ENCODE data around the gene GNPTG. TPM values are rescaled to one million over a fixed set of nuclear protein-coding genes. Genes with fewer than 3 reads are reported as not detected.

Gene GNPTG
- total and polyA plus RNA-seq, 4 donors, result 33.7 to 74.1 (median 50.2) TPM

GRCh38 chr16:1398351-1398750, 46.6 kb downstream of the GNPTG start:
- no peak for DNase-seq
- no peaks in the 10 kb centered on the region for H3K9me3 ChIP-seq (ENCODE audit: control insufficient read depth, low read length)
- no peaks in the 10 kb centered on the region for H3K4me1 ChIP-seq (ENCODE audit: control insufficient read depth in 1 of 2, insufficient read depth in 2 of 2, low read length in 2 of 2)
- intact Hi-C loops (cut with DNase I), result no loop called here
- no peak for ATAC-seq (ENCODE audit: low FRiP score)
- H3K27ac ChIP-seq (ENCODE audit: low read depth in 1 of 2, low read length in 2 of 2), result no peak overlapping the region
- H3K27me3 ChIP-seq (ENCODE audit: control insufficient read depth in 1 of 2, insufficient read depth in 2 of 2, low read length in 1 of 2), result no peaks in the 10 kb centered on the region
- WGBS, 2 donors, result 89 to 90% methylated on average over 9 of the region's 9 CpGs
- no peak overlapping the region for H3K4me3 ChIP-seq (ENCODE audit: low read length in 2 of 2)
- H3K36me3 ChIP-seq (ENCODE audit: control insufficient read depth in 1 of 2, insufficient read depth in 2 of 2, low read length in 1 of 2), result no peaks in the 10 kb centered on the region

- H3K27me3 ChIP-seq (ENCODE audit: control insufficient read depth in 1 of 2, insufficient read depth in 2 of 2, low read length in 1 of 2), result no peaks in the 10 kb centered on the region
- H3K9me3 ChIP-seq (ENCODE audit: control insufficient read depth, low read length), result no peaks in the 10 kb centered on the region
- DNase-seq, result no peak
- H3K36me3 ChIP-seq (ENCODE audit: control insufficient read depth in 1 of 2, insufficient read depth in 2 of 2, low read length in 1 of 2), result no peaks in the 10 kb centered on the region
- WGBS, 2 donors, result 94 to 95% methylated on average over 36 to 38 of the region's 38 CpGs
- intact Hi-C loops (cut with DNase I), result no loop called here
- no peak overlapping the region for H3K4me3 ChIP-seq (ENCODE audit: low read length in 2 of 2)
- no peak overlapping the region for H3K27ac ChIP-seq (ENCODE audit: low read depth in 1 of 2, low read length in 2 of 2)
- H3K4me1 ChIP-seq (ENCODE audit: control insufficient read depth in 1 of 2, insufficient read depth in 2 of 2, low read length in 2 of 2), result no peaks in the 10 kb centered on the region
- no peak for ATAC-seq (ENCODE audit: low FRiP score)
Measured at GRCh38 chr16:1398826-1399581, 47.3 kb downstream of the GNPTG start.

- 89 to 91% methylated on average over 29 of the region's 29 CpGs for WGBS, 2 donors
- intact Hi-C loops (cut with DNase I), result no loop called here
Measured at GRCh38 chr16:1401061-1401757, 49.5 kb downstream of the GNPTG start.

GRCh38 chr16:1401758-1402154, 50.0 kb downstream of the GNPTG start:
- no peaks in the 10 kb centered on the region for H3K9me3 ChIP-seq (ENCODE audit: control insufficient read depth, low read length)
- H3K27me3 ChIP-seq (ENCODE audit: control insufficient read depth in 1 of 2, insufficient read depth in 2 of 2, low read length in 1 of 2), result no peaks in the 10 kb centered on the region
- intact Hi-C loops (cut with DNase I), result no loop called here
- H3K4me3 ChIP-seq (ENCODE audit: low read length in 2 of 2), result no peak overlapping the region
- H3K4me1 ChIP-seq (ENCODE audit: control insufficient read depth in 1 of 2, insufficient read depth in 2 of 2, low read length in 2 of 2), result no peaks in the 10 kb centered on the region
- H3K27ac ChIP-seq (ENCODE audit: low read depth in 1 of 2, low read length in 2 of 2), result no peak overlapping the region
- no peaks in the 10 kb centered on the region for H3K36me3 ChIP-seq (ENCODE audit: control insufficient read depth in 1 of 2, insufficient read depth in 2 of 2, low read length in 1 of 2)
- DNase-seq (no peak), ATAC-seq (ENCODE audit: low FRiP score) (no peak)
- WGBS, 2 donors, result 91 to 94% methylated on average over 13 of the region's 13 CpGs

More at GRCh38 chr16:1401061-1401757, 49.5 kb downstream of the GNPTG start:
- H3K27ac ChIP-seq (ENCODE audit: low read depth in 1 of 2, low read length in 2 of 2), result no peak overlapping the region
- no peaks in the 10 kb centered on the region for H3K4me1 ChIP-seq (ENCODE audit: control insufficient read depth in 1 of 2, insufficient read depth in 2 of 2, low read length in 2 of 2)
- DNase-seq, result no peak
- H3K4me3 ChIP-seq (ENCODE audit: low read length in 2 of 2), result no peak overlapping the region
- H3K27me3 ChIP-seq (ENCODE audit: control insufficient read depth in 1 of 2, insufficient read depth in 2 of 2, low read length in 1 of 2), result no peaks in the 10 kb centered on the region
- no peak for ATAC-seq (ENCODE audit: low FRiP score)
- H3K36me3 ChIP-seq (ENCODE audit: control insufficient read depth in 1 of 2, insufficient read depth in 2 of 2, low read length in 1 of 2), result no peaks in the 10 kb centered on the region
- no peaks in the 10 kb centered on the region for H3K9me3 ChIP-seq (ENCODE audit: control insufficient read depth, low read length)

GRCh38 chr16:1403036-1403435, 51.3 kb downstream of the GNPTG start:
- WGBS, 2 donors, result 91 to 92% methylated on average over 22 of the region's 22 CpGs
- Histone ChIP-seq H3K9me3 (ENCODE audit: control insufficient read depth, low read length) (no peaks in the 10 kb centered on the region), H3K27me3 (ENCODE audit: control insufficient read depth in 1 of 2, insufficient read depth in 2 of 2, low read length in 1 of 2) (no peaks in the 10 kb centered on the region), H3K27ac (ENCODE audit: low read depth in 1 of 2, low read length in 2 of 2) (no peak overlapping the region), H3K36me3 (ENCODE audit: control insufficient read depth in 1 of 2, insufficient read depth in 2 of 2, low read length in 1 of 2) (no peaks in the 10 kb centered on the region), H3K4me3 (ENCODE audit: low read length in 2 of 2) (no peak overlapping the region), H3K4me1 (ENCODE audit: control insufficient read depth in 1 of 2, insufficient read depth in 2 of 2, low read length in 2 of 2) (no peaks in the 10 kb centered on the region)
- ATAC-seq (ENCODE audit: low FRiP score) (no peak), DNase-seq (no peak)
- intact Hi-C loops (cut with DNase I), result no loop called here

- no peak overlapping the region for H3K4me3 ChIP-seq (ENCODE audit: low read length in 2 of 2)
- intact Hi-C loops (cut with DNase I), result no loop called here
Measured at GRCh38 chr16:1403733-1404132, 52.0 kb downstream of the GNPTG start.

GRCh38 chr16:1407753-1408152, 56.0 kb downstream of the GNPTG start:
- Histone ChIP-seq H3K27me3 (ENCODE audit: control insufficient read depth in 1 of 2, insufficient read depth in 2 of 2, low read length in 1 of 2) (no peaks in the 10 kb centered on the region), H3K9me3 (ENCODE audit: control insufficient read depth, low read length) (no peaks in the 10 kb centered on the region), H3K27ac (ENCODE audit: low read depth in 1 of 2, low read length in 2 of 2) (peak overlapping the region in 1 of 2 donors; percentile 14), H3K4me3 (ENCODE audit: low read length in 2 of 2) (no peak overlapping the region), H3K4me1 (ENCODE audit: control insufficient read depth in 1 of 2, insufficient read depth in 2 of 2, low read length in 2 of 2) (no peaks in the 10 kb centered on the region), H3K36me3 (ENCODE audit: control insufficient read depth in 1 of 2, insufficient read depth in 2 of 2, low read length in 1 of 2) (no peaks in the 10 kb centered on the region)
- DNase-seq (no peak), ATAC-seq (ENCODE audit: low FRiP score) (peak; percentile 39)
- intact Hi-C loops (cut with DNase I), result no loop called here
- WGBS, 2 donors, result 5% methylated on average over 11 of the region's 11 CpGs

More at GRCh38 chr16:1403733-1404132, 52.0 kb downstream of the GNPTG start:
- H3K27ac ChIP-seq (ENCODE audit: low read depth in 1 of 2, low read length in 2 of 2), result no peak overlapping the region
- H3K9me3 ChIP-seq (ENCODE audit: control insufficient read depth, low read length), result no peaks in the 10 kb centered on the region
- H3K36me3 ChIP-seq (ENCODE audit: control insufficient read depth in 1 of 2, insufficient read depth in 2 of 2, low read length in 1 of 2), result no peaks in the 10 kb centered on the region
- WGBS, 2 donors, result 86 to 91% methylated on average over 14 of the region's 14 CpGs
- ATAC-seq (ENCODE audit: low FRiP score) (no peak), DNase-seq (no peak)
- H3K27me3 ChIP-seq (ENCODE audit: control insufficient read depth in 1 of 2, insufficient read depth in 2 of 2, low read length in 1 of 2), result no peaks in the 10 kb centered on the region
- H3K4me1 ChIP-seq (ENCODE audit: control insufficient read depth in 1 of 2, insufficient read depth in 2 of 2, low read length in 2 of 2), result no peaks in the 10 kb centered on the region

- peak; percentile 95 to 98 for DNase-seq
- Histone ChIP-seq H3K4me1 (ENCODE audit: control insufficient read depth in 1 of 2, insufficient read depth in 2 of 2, low read length in 2 of 2) (no peaks in the 10 kb centered on the region), H3K27ac (ENCODE audit: low read depth in 1 of 2, low read length in 2 of 2) (no peak overlapping the region), H3K36me3 (ENCODE audit: control insufficient read depth in 1 of 2, insufficient read depth in 2 of 2, low read length in 1 of 2) (no peaks in the 10 kb centered on the region), H3K4me3 (ENCODE audit: low read length in 2 of 2) (peak overlapping the region; percentile 13 to 64), H3K27me3 (ENCODE audit: control insufficient read depth in 1 of 2, insufficient read depth in 2 of 2, low read length in 1 of 2) (no peaks in the 10 kb centered on the region), H3K9me3 (ENCODE audit: control insufficient read depth, low read length) (no peaks in the 10 kb centered on the region)
- intact Hi-C loops (cut with DNase I), result no loop called here
- peak; percentile 96 for ATAC-seq (ENCODE audit: low FRiP score)
- 0 to 1% methylated on average over 41 to 42 of the region's 42 CpGs for WGBS, 2 donors
Measured at GRCh38 chr16:1408171-1408837, 56.6 kb downstream of the GNPTG start.

Measured in aorta (tissue), 5 donors.